Activated naive CD4-positive, alpha-beta T cell treated with anti-CD3 and anti-CD28 coated beads for 36 hours (primary cell): ENCODE data around the gene REV3L. TPM values are rescaled to one million over a fixed set of nuclear protein-coding genes. Genes with fewer than 3 reads are reported as not detected.
"Not testable (repeated sequence)": the region's sequence is repeated elsewhere in the genome, so short reads cannot be mapped to it uniquely, and the experiment has no call there.

Experiments used
- CTCF ChIA-PET: fragments of 350-600 bp; sonication (Branson Sonifier 250); formaldehyde crosslinking; loops from one replicate; lab custom pipeline; 2021; ENCODE audit warnings: antibody characterized with exemption; lab: Charles Lee
- DNase-seq: peaks from one replicate; pipeline ENCODE4 v3.0.0-alpha.2; 2020
- H3K27ac Mint-ChIP-seq: one replicate; pipeline ENCODE4 v1.8.0; 2021; ENCODE audit warnings: mild to moderate bottlenecking, mixed read lengths
- H3K27me3 Mint-ChIP-seq: one replicate; pipeline ENCODE4 v1.8.0; 2021; ENCODE audit warnings: low read depth, mixed read lengths
- H3K36me3 Mint-ChIP-seq: one replicate; pipeline ENCODE4 v1.8.0; 2021; ENCODE audit warnings: low read depth, mixed read lengths
- H3K4me1 Mint-ChIP-seq: one replicate; pipeline ENCODE4 v1.8.0; 2021; ENCODE audit warnings: low read depth, mixed read lengths
- H3K4me3 Mint-ChIP-seq: one replicate; pipeline ENCODE4 v1.8.0; 2021; ENCODE audit warnings: mild to moderate bottlenecking, moderate library complexity, mixed read lengths
- H3K9me3 Mint-ChIP-seq: one replicate; pipeline ENCODE4 v1.8.0; 2021; ENCODE audit warnings: mixed read lengths
- intact Hi-C: fragments of 100-400 bp; cut with micrococcal nuclease; formaldehyde crosslinking; loops from one replicate; pipeline ENCODE4 v1.15.1; 2023
- total RNA-seq, 2 experiments: library from RNA; stranded (reverse); gene quantifications; one replicate each; pipeline ENCODE4 v1.2.3, GENCODE V29; 2021

The REV3L gene
- total RNA-seq, 2 experiments from 2014 or later, result 11.9 to 16.0 TPM

GRCh38 chr6:111258615-111259088, 224.4 kb downstream of the REV3L start:
- Mint-ChIP-seq H3K4me3 (peak overlapping the region; percentile 77), H3K9me3 (no peaks in the 10 kb centered on the region), H3K27ac (peak overlapping the region; percentile 79), H3K4me1 (peaks cover 28% of the 10 kb centered on the region), H3K27me3 (no peaks in the 10 kb centered on the region), H3K36me3 (peaks cover under 1% of the 10 kb centered on the region)
- intact Hi-C loops, result loop anchor here (1.0 to 5.0 kb wide), 18 partner anchors 80 to 905 kb away; partner anchors contain the start of genes FAM229B, FYN, REV3L and SLC16A10
- DNase-seq, result no peak
- CTCF ChIA-PET, result interaction anchor here (0.7 to 2.7 kb wide), 40 partner anchors 9 to 905 kb away, joined by 3 to 37 read pairs (median 4); partner anchors contain the start of genes REV3L, SLC16A10 and TRAF3IP2

GRCh38 chr6:111258010-111258409, 225.0 kb downstream of the REV3L start:
- H3K4me1 Mint-ChIP-seq, result peaks cover 26% of the 10 kb centered on the region
- CTCF ChIA-PET, result interaction anchor here (1.1 to 2.7 kb wide), 11 partner anchors 8 to 784 kb away, joined by 3 to 37 read pairs (median 9); partner anchors contain the start of genes REV3L and TRAF3IP2
- H3K4me3 Mint-ChIP-seq, result no peak overlapping the region
- no peaks in the 10 kb centered on the region for H3K27me3 Mint-ChIP-seq
- DNase-seq, result no peak
- H3K36me3 Mint-ChIP-seq, result no peaks in the 10 kb centered on the region
- H3K27ac Mint-ChIP-seq, result no peak overlapping the region
- intact Hi-C loops, result loop anchor here (2.0 to 5.0 kb wide), 5 partner anchors 81 to 769 kb away; no protein-coding TSS in a partner anchor
- no peaks in the 10 kb centered on the region for H3K9me3 Mint-ChIP-seq

- no peak for DNase-seq
- H3K4me3 Mint-ChIP-seq, result no peak overlapping the region
- H3K36me3 Mint-ChIP-seq, result no peaks in the 10 kb centered on the region
- CTCF ChIA-PET, result interaction anchor here (0.6 to 0.7 kb wide), 5 partner anchors 8 to 374 kb away, joined by 3 to 4 read pairs (median 3); no protein-coding TSS in a partner anchor
- intact Hi-C loops, result loop anchor here (1.0 to 5.0 kb wide), 4 partner anchors 199 to 771 kb away; no protein-coding TSS in a partner anchor
- peaks cover 20% of the 10 kb centered on the region for H3K4me1 Mint-ChIP-seq
- H3K27me3 Mint-ChIP-seq, result no peaks in the 10 kb centered on the region
- H3K9me3 Mint-ChIP-seq, result no peaks in the 10 kb centered on the region
- no peak overlapping the region for H3K27ac Mint-ChIP-seq
Measured at GRCh38 chr6:111256646-111257045, 226.4 kb downstream of the REV3L start.

GRCh38 chr6:111255838-111256237, 227.2 kb downstream of the REV3L start:
- H3K27me3 Mint-ChIP-seq, H3K9me3 Mint-ChIP-seq, H3K27ac Mint-ChIP-seq, DNase-seq, CTCF ChIA-PET, H3K36me3 Mint-ChIP-seq, H3K4me3 Mint-ChIP-seq: not testable (repeated sequence)
- intact Hi-C loops, result loop anchor here (1.0 to 5.0 kb wide), 4 partner anchors 199 to 771 kb away; no protein-coding TSS in a partner anchor
- peaks cover 15% of the 10 kb centered on the region for H3K4me1 Mint-ChIP-seq

DNA sequence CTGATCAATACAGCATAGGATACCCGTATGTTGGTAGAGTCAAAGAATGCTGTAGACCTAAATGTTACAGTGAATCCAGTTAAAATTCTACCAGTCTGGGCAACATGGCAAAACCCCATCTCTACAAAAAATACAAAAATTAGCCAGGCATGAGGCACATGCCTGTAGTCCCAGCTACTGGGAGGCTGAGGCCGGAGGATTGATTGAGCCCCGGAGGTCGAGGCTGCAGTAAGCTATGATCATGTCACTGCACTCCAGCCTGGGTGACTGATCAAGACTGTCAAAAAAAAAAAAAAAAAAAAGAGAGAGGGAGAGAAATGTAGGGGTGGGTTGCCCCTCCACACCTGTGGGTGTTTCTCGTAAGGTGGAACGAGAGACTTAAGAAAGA, 228.2 kb downstream of the REV3L start:
- Mint-ChIP-seq H3K27me3 (no peaks in the 10 kb centered on the region), H3K4me3 (no peak overlapping the region), H3K27ac (no peak overlapping the region), H3K9me3 (no peaks in the 10 kb centered on the region), H3K4me1 (peaks cover 5% of the 10 kb centered on the region), H3K36me3 (no peaks in the 10 kb centered on the region)
- intact Hi-C loops, result loop anchor here (5.0 kb wide), 3 partner anchors 242 to 773 kb away; no protein-coding TSS in a partner anchor
- no peak for DNase-seq
- CTCF ChIA-PET, result no interaction called here

DNA sequence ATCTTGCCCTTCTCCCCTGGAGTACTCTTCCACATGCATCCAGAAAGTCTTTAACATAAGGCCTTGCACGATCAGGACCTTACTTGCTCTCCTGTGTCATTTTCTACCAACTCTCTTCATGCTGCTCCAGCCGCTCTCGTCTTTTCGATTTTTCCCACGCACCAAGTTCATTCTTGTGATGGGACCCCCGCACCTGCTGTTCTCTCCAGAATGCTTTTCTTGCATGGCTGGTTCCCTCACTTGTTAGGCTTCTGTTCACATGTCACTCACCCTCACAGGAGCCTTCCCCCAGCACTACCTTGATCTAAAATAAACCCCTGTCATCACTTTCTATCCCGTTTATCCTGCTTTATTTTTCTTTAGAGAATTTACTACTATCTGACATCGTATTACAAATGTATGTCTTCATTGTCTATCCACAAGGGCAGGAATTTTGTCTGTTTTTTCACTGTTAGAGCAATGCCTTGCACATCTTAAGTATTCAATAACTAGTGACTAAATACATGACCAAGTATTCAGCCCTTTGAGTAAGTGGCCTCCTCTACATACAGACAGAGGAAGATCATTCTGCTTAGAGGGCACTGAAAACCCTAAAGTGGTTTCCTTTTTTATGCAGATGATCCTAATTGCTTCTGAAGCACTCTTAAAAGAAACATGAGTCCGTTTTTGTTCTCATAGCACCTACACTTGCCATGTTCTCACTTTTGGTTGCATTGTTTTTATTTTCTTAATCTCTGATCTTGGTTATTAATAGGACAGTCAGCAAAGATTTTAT, 228.8 kb downstream of the REV3L start:
- Mint-ChIP-seq H3K27ac (no peak overlapping the region), H3K36me3 (no peaks in the 10 kb centered on the region), H3K4me1 (peaks cover 5% of the 10 kb centered on the region), H3K27me3 (no peaks in the 10 kb centered on the region), H3K4me3 (no peak overlapping the region), H3K9me3 (no peaks in the 10 kb centered on the region)
- CTCF ChIA-PET, result no interaction called here
- no peak for DNase-seq
- intact Hi-C loops, result no loop called here

GRCh38 chr6:111252726-111253125, 230.3 kb downstream of the REV3L start:
- Mint-ChIP-seq H3K9me3 (no peaks in the 10 kb centered on the region), H3K36me3 (no peaks in the 10 kb centered on the region), H3K4me1 (no peaks in the 10 kb centered on the region), H3K27ac (no peak overlapping the region), H3K4me3 (no peak overlapping the region), H3K27me3 (no peaks in the 10 kb centered on the region)
- no peak for DNase-seq
- CTCF ChIA-PET, result interaction anchor here (0.6 kb wide), 1 partner anchor 220 kb away, joined by 3 read pairs; no protein-coding TSS in a partner anchor
- intact Hi-C loops, result no loop called here

- Mint-ChIP-seq H3K4me3 (no peak overlapping the region), H3K27me3 (no peaks in the 10 kb centered on the region), H3K27ac (no peak overlapping the region), H3K4me1 (no peaks in the 10 kb centered on the region), H3K9me3 (no peaks in the 10 kb centered on the region), H3K36me3 (no peaks in the 10 kb centered on the region)
- intact Hi-C loops, result no loop called here
- CTCF ChIA-PET, result interaction anchor here (0.6 to 1.3 kb wide), 4 partner anchors 8 to 228 kb away, joined by 3 to 9 read pairs (median 3); a partner anchor contains a TSS
- no peak for DNase-seq
Measured at GRCh38 chr6:111250791-111251354, 232.1 kb downstream of the REV3L start.

Other genes with a start within 250 kb of the REV3L start
- gene TRAF3IP2, start 122.7 kb upstream of the REV3L start, total RNA-seq, result 10 to 100 TPM; 39.9 to 42.2 TPM